Smooth muscle cell (in vitro differentiated cells): ENCODE results near the gene OPN1LW. TPM values are rescaled to one million over a fixed set of nuclear protein-coding genes. Genes with fewer than 3 reads are reported as not detected.

Experiments used
- DNase-seq: peaks from one replicate; lab custom pipeline; 2025; ENCODE audit not compliant: unreplicated experiment; lab: John Stamatoyannopoulos, UW
- H2AFZ ChIP-seq: fragments of 200-600 bp; sonication (generic); 2 replicates; pipeline ENCODE4 v1.6.0; 2016; ENCODE audit warnings: antibody characterized with exemption, low read depth, mild to moderate bottlenecking
- H3F3A ChIP-seq: fragments of 200-600 bp; sonication (generic); 2 replicates; pipeline ENCODE4 v1.6.0; 2017; ENCODE audit warnings: antibody characterized with exemption, low read depth
- H3K27ac ChIP-seq: fragments of 200-600 bp; sonication (generic); 2 replicates; pipeline ENCODE4 v1.5.1; 2016; ENCODE audit warnings: low read depth, mild to moderate bottlenecking
- H3K27me3 ChIP-seq: fragments of 200-600 bp; sonication (generic); 2 replicates; pipeline ENCODE4 v1.6.1; 2016; ENCODE audit warnings: low read depth, mild to moderate bottlenecking
- H3K36me3 ChIP-seq: fragments of 200-600 bp; sonication (generic); 2 replicates; pipeline ENCODE4 v1.5.1; 2016; ENCODE audit warnings: low read depth
- H3K4me1 ChIP-seq: fragments of 200-600 bp; sonication (generic); 2 replicates; pipeline ENCODE4 v1.5.1; 2016; ENCODE audit warnings: low read depth
- H3K4me2 ChIP-seq: fragments of 200-600 bp; sonication (generic); 2 replicates; pipeline ENCODE4 v1.6.0; 2016; ENCODE audit warnings: mild to moderate bottlenecking
- H3K4me3 ChIP-seq: fragments of 200-600 bp; sonication (generic); 2 replicates; pipeline ENCODE4 v1.5.1; 2016; ENCODE audit warnings: mild to moderate bottlenecking
- H3K79me2 ChIP-seq: fragments of 200-600 bp; sonication (generic); 2 replicates; pipeline ENCODE4 v1.6.0; 2016; ENCODE audit warnings: low read depth, mild to moderate bottlenecking
- H3K9ac ChIP-seq: fragments of 200-600 bp; sonication (generic); 2 replicates; pipeline ENCODE4 v1.6.0; 2016; ENCODE audit warnings: low read depth
- H3K9me3 ChIP-seq: fragments of 200-600 bp; sonication (generic); replicated peaks from 2 replicates; pipeline ENCODE4 v1.5.1; 2016; ENCODE audit warnings: low read depth
- H4K20me1 ChIP-seq: fragments of 200-600 bp; sonication (generic); 2 replicates; pipeline ENCODE4 v1.6.0; 2016; ENCODE audit warnings: low read depth
- CTCF ChIP-seq: fragments of 200-600 bp; sonication (generic); IDR thresholded peaks from 2 replicates; pipeline ENCODE4 v1.5.1; 2017; ENCODE audit warnings: borderline replicate concordance, mild to moderate bottlenecking, antibody characterized with exemption; ENCODE audit not compliant: insufficient read depth, poor library complexity, severe bottlenecking
- WGBS: methylation state at CpG from one replicate; pipeline ENCODE4 v1.1.7; 2016; ENCODE audit warnings: low lambda C conversion rate; 5-methylcytosine and 5-hydroxymethylcytosine counted together
- polyA plus RNA-seq: library from polyadenylated mRNA; unstranded; fragments of >200 nt; fragmentation: Nextera tagmentation; extraction: Ambion mirVana; gene quantifications from 2 replicates; pipeline ENCODE4 v1.2.1, GENCODE V29; 2016
- total RNA-seq: library from RNA; depleted of rRNA; stranded (reverse); fragments of >200 nt; gene quantifications from 2 replicates; pipeline ENCODE4 v1.2.3, GENCODE V29; 2014

OPN1LW gene
- total and polyA plus RNA-seq, 2 experiments from 2014 or later: not detected

- Histone ChIP-seq H2AFZ (no peak overlapping the region), H3K79me2 (no peaks in the 10 kb centered on the region), H3K9me3 (no peaks in the 10 kb centered on the region), H3K4me1 (no peaks in the 10 kb centered on the region), H3K36me3 (no peaks in the 10 kb centered on the region), H3K4me2 (no peak overlapping the region), H4K20me1 (no peaks in the 10 kb centered on the region), H3K27ac (no peak overlapping the region), H3K4me3 (no peak overlapping the region), H3F3A (no peaks in the 10 kb centered on the region), H3K27me3 (no peaks in the 10 kb centered on the region), H3K9ac (no peak overlapping the region)
- 92% methylated on average over 5 of the region's 5 CpGs for WGBS
- DNase-seq: no peak
- no peak for TF ChIP-seq CTCF
Observed at GRCh38 chrX:154114652-154115051, 29.4 kb upstream of the OPN1LW start.

GRCh38 chrX:154115071-154115470 is 29.0 kb upstream of the OPN1LW start:
- Histone ChIP-seq H3K9me3 (no peaks in the 10 kb centered on the region), H3K27ac (no peak overlapping the region), H3K4me1 (no peaks in the 10 kb centered on the region), H2AFZ (no peak overlapping the region), H3F3A (no peaks in the 10 kb centered on the region), H3K4me2 (no peak overlapping the region), H3K79me2 (no peaks in the 10 kb centered on the region), H3K27me3 (no peaks in the 10 kb centered on the region), H3K4me3 (no peak overlapping the region), H3K36me3 (no peaks in the 10 kb centered on the region), H4K20me1 (no peaks in the 10 kb centered on the region), H3K9ac (no peak overlapping the region)
- WGBS: 89% methylated on average over 10 of the region's 10 CpGs
- DNase-seq: no peak
- no peak for TF ChIP-seq CTCF

- no peak for TF ChIP-seq CTCF
- WGBS: 89% methylated on average over 5 of the region's 5 CpGs
Observed at GRCh38 chrX:154115750-154116149, 28.3 kb upstream of the OPN1LW start.

GRCh38 chrX:154116426-154117211 is 27.4 kb upstream of the OPN1LW start:
- Histone ChIP-seq H3K4me1 (no peaks in the 10 kb centered on the region), H3K9me3 (no peaks in the 10 kb centered on the region), H4K20me1 (no peaks in the 10 kb centered on the region), H3K79me2 (no peaks in the 10 kb centered on the region), H3K4me3 (no peak overlapping the region), H3K9ac (no peak overlapping the region), H2AFZ (no peak overlapping the region), H3F3A (no peaks in the 10 kb centered on the region), H3K36me3 (no peaks in the 10 kb centered on the region), H3K4me2 (no peak overlapping the region), H3K27me3 (no peaks in the 10 kb centered on the region), H3K27ac (no peak overlapping the region)
- no peak for TF ChIP-seq CTCF
- no peak for DNase-seq
- WGBS: 82% methylated on average over 19 of the region's 19 CpGs

More at GRCh38 chrX:154115750-154116149, 28.3 kb upstream of the OPN1LW start:
- DNase-seq: no peak
- no peak overlapping the region for H2AFZ ChIP-seq
- H3F3A ChIP-seq: no peaks in the 10 kb centered on the region
- H3K4me2 ChIP-seq: no peak overlapping the region
- H3K9ac ChIP-seq: no peak overlapping the region
- no peak overlapping the region for H3K4me3 ChIP-seq
- no peaks in the 10 kb centered on the region for H3K4me1 ChIP-seq
- H3K36me3 ChIP-seq: no peaks in the 10 kb centered on the region
- no peaks in the 10 kb centered on the region for H3K27me3 ChIP-seq
- no peak overlapping the region for H3K27ac ChIP-seq
- H3K9me3 ChIP-seq: no peaks in the 10 kb centered on the region
- no peaks in the 10 kb centered on the region for H4K20me1 ChIP-seq
- H3K79me2 ChIP-seq: no peaks in the 10 kb centered on the region
